ENCODE data around the gene LCE1A.

The LCE1A gene

GRCh38 chr1:152801333-152801732, 25.9 kb upstream of the LCE1A start:
- DNase-seq (ENCODE audit: low spot score), result no peak
- TF ChIP-seq CTCF (IDR thresholded peaks at IDR 0.05; ENCODE audit: borderline replicate concordance, control extremely low read depth, extremely low read depth, insufficient read depth, missing control alignments), result no peak
- in situ Hi-C loops (cut with MboI; ENCODE audit: low sequenced_read_pairs, unreplicated experiment), result no loop called here

GRCh38 chr1:152806576-152806975, 20.7 kb upstream of the LCE1A start, which contains the start of gene LCE1C:
Gene LCE1C (minus strand): TSS chr1:152806651. CDS start chr1:152805478, 1,173 bp downstream.
- TF ChIP-seq CTCF (IDR thresholded peaks at IDR 0.05; ENCODE audit: borderline replicate concordance, control extremely low read depth, extremely low read depth, insufficient read depth, missing control alignments), result no peak
- no peak for DNase-seq (ENCODE audit: low spot score)
- in situ Hi-C loops (cut with MboI; ENCODE audit: low sequenced_read_pairs, unreplicated experiment), result no loop called here

GRCh38 chr1:152811050-152811449, 16.2 kb upstream of the LCE1A start:
- in situ Hi-C loops (cut with MboI; ENCODE audit: low sequenced_read_pairs, unreplicated experiment), result no loop called here

GRCh38 chr1:152811671-152812070, 15.6 kb upstream of the LCE1A start, which contains the start of gene LCE1B:
Gene LCE1B (plus strand): TSS chr1:152811971. CDS start chr1:152812447, 476 bp downstream.
- in situ Hi-C loops (cut with MboI; ENCODE audit: low sequenced_read_pairs, unreplicated experiment), result no loop called here
- no peak for TF ChIP-seq CTCF (IDR thresholded peaks at IDR 0.05; ENCODE audit: borderline replicate concordance, control extremely low read depth, extremely low read depth, insufficient read depth, missing control alignments)
- no peak for DNase-seq (ENCODE audit: low spot score)

More at GRCh38 chr1:152811050-152811449, 16.2 kb upstream of the LCE1A start:
- TF ChIP-seq CTCF (IDR thresholded peaks at IDR 0.05; ENCODE audit: borderline replicate concordance, control extremely low read depth, extremely low read depth, insufficient read depth, missing control alignments), result no peak
- DNase-seq (ENCODE audit: low spot score), result no peak

GRCh38 chr1:152817309-152817708, 10.0 kb upstream of the LCE1A start:
- in situ Hi-C loops (cut with MboI; ENCODE audit: low sequenced_read_pairs, unreplicated experiment), result no loop called here
- DNase-seq (ENCODE audit: low spot score), result no peak
- no peak for TF ChIP-seq CTCF (IDR thresholded peaks at IDR 0.05; ENCODE audit: borderline replicate concordance, control extremely low read depth, extremely low read depth, insufficient read depth, missing control alignments)

GRCh38 chr1:152823294-152823693, 4.0 kb upstream of the LCE1A start:
- no peak for TF ChIP-seq CTCF (IDR thresholded peaks at IDR 0.05; ENCODE audit: borderline replicate concordance, control extremely low read depth, extremely low read depth, insufficient read depth, missing control alignments)
- DNase-seq (ENCODE audit: low spot score), result no peak
- in situ Hi-C loops (cut with MboI; ENCODE audit: low sequenced_read_pairs, unreplicated experiment), result no loop called here

Measured in GM13976 (cell line).